SK-N-DZ (cell line): ENCODE measurements around the gene AJM1.
"Not testable (repeated sequence)": the region's sequence is repeated elsewhere in the genome, so short reads cannot be mapped to it uniquely, and the experiment has no call there.

Source experiments
- DNase-seq: peaks from one replicate; pipeline ENCODE4 v3.0.0-alpha.2; 2015; ENCODE audit warnings: low spot score
- small RNA-seq, 2 experiments: library from RNA; depleted of rRNA; stranded (forward); fragments of <200 nt; gene quantifications; one replicate each; pipeline ENCODE3, GENCODE V24; 2014

Gene AJM1

GRCh38 chr9:136867480-136867879 is 25.2 kb downstream of the AJM1 start:
- no peak for DNase-seq

GRCh38 chr9:136867917-136868316 is 25.6 kb downstream of the AJM1 start:
- DNase-seq, result no peak

GRCh38 chr9:136868644-136869043 is 26.4 kb downstream of the AJM1 start:
- no peak for DNase-seq

- not testable (repeated sequence) for DNase-seq
Observed at GRCh38 chr9:136869611-136870010, 27.3 kb downstream of the AJM1 start.

- DNase-seq, result no peak
Observed at GRCh38 chr9:136875155-136875554, 32.9 kb downstream of the AJM1 start.

GRCh38 chr9:136876476-136876875 is 34.2 kb downstream of the AJM1 start:
- DNase-seq, result no peak

GRCh38 chr9:136880651-136881050 is 38.4 kb downstream of the AJM1 start:
- no peak for DNase-seq

GRCh38 chr9:136881691-136882108 is 39.4 kb downstream of the AJM1 start:
- DNase-seq, result peak; percentile 55

- DNase-seq, result no peak
Observed at GRCh38 chr9:136882109-136882946, 40.0 kb downstream of the AJM1 start.

GRCh38 chr9:136882947-136883283 is 40.6 kb downstream of the AJM1 start:
- not testable (repeated sequence) for DNase-seq

- not testable (repeated sequence) for DNase-seq
Observed at GRCh38 chr9:136883670-136884069, 41.4 kb downstream of the AJM1 start.

- DNase-seq, result peak; percentile 98
Observed at GRCh38 chr9:136885950-136886578, 43.8 kb downstream of the AJM1 start, which contains the start of gene TRAF2. Gene TRAF2 (plus strand): TSS chr9:136886516. CDS start chr9:136898741, 12,225 bp downstream.

GRCh38 chr9:136886610-136887597 is 44.6 kb downstream of the AJM1 start:
- DNase-seq, result peak; percentile 57

- DNase-seq, result no peak
Observed at GRCh38 chr9:136888454-136888853, 46.2 kb downstream of the AJM1 start.

- no peak for DNase-seq
Observed at GRCh38 chr9:136889858-136890257, 47.6 kb downstream of the AJM1 start.

- no peak for DNase-seq
Observed at GRCh38 chr9:136890661-136891060, 48.4 kb downstream of the AJM1 start.

Small RNAs within 50 kb of the gene (small RNA-seq; reads per million reads assigned to genes)
- gene AL355987.2 (0 reads per million in 2 experiments), gene MIR4292 (0 reads per million in 2 experiments), gene MIR4479 (0.03 to 0.09 reads per million in 2 experiments)
